Skeletal muscle satellite cell (primary cell): ENCODE data around the gene ATXN1.
"Not testable (repeated sequence)": the region's sequence is repeated elsewhere in the genome, so short reads cannot be mapped to it uniquely, and the experiment has no call there.

Experiments used
- H3K27me3 ChIP-seq: 2 replicates; pipeline ENCODE4 v1.7.0; 2013; ENCODE audit warnings: low read length; ENCODE audit not compliant: control insufficient read depth, insufficient read depth
- H3K36me3 ChIP-seq: 2 replicates; pipeline ENCODE4 v1.7.0; 2013; ENCODE audit warnings: mild to moderate bottlenecking, control low read depth, low read length; ENCODE audit not compliant: insufficient read depth
- H3K4me1 ChIP-seq: 2 replicates; pipeline ENCODE4 v1.7.0; 2013; ENCODE audit warnings: low read length; ENCODE audit not compliant: control insufficient read depth, insufficient read depth
- H3K4me2 ChIP-seq: 2 replicates; pipeline ENCODE4 v1.7.0; 2013; ENCODE audit warnings: mild to moderate bottlenecking, low read length
- H3K4me3 ChIP-seq: 2 replicates; pipeline ENCODE4 v1.7.0; 2013; ENCODE audit warnings: low read length
- H3K9ac ChIP-seq: 2 replicates; pipeline ENCODE4 v1.7.0; 2013; ENCODE audit warnings: mild to moderate bottlenecking, low read depth, low read length, moderate library complexity
- H3K9me3 ChIP-seq: replicated peaks from 2 replicates; pipeline ENCODE4 v1.7.0; 2013; ENCODE audit warnings: mild to moderate bottlenecking, control low read depth, low read length

ATXN1 gene

GRCh38 chr6:16543521-16543920 is 217.7 kb downstream of the ATXN1 start:
- H3K9ac ChIP-seq, result no peak overlapping the region
- no peaks in the 10 kb centered on the region for H3K4me1 ChIP-seq
- no peaks in the 10 kb centered on the region for H3K36me3 ChIP-seq
- no peak overlapping the region for H3K4me2 ChIP-seq
- H3K4me3 ChIP-seq, result no peak overlapping the region
- no peaks in the 10 kb centered on the region for H3K9me3 ChIP-seq
- no peaks in the 10 kb centered on the region for H3K27me3 ChIP-seq

GRCh38 chr6:16542070-16542469 is 219.2 kb downstream of the ATXN1 start:
- no peaks in the 10 kb centered on the region for H3K9me3 ChIP-seq
- H3K4me1 ChIP-seq, result no peaks in the 10 kb centered on the region
- no peak overlapping the region for H3K9ac ChIP-seq
- H3K4me2 ChIP-seq, result no peak overlapping the region
- no peak overlapping the region for H3K4me3 ChIP-seq
- no peaks in the 10 kb centered on the region for H3K36me3 ChIP-seq
- no peaks in the 10 kb centered on the region for H3K27me3 ChIP-seq

- Histone ChIP-seq H3K4me1 (no peaks in the 10 kb centered on the region), H3K4me2 (no peak overlapping the region), H3K9me3 (no peaks in the 10 kb centered on the region), H3K27me3 (no peaks in the 10 kb centered on the region), H3K36me3 (no peaks in the 10 kb centered on the region), H3K9ac (no peak overlapping the region), H3K4me3 (no peak overlapping the region)
These were observed 220.2 kb downstream of the ATXN1 start for GRCh38 chr6:16540804-16541752.

DNA sequence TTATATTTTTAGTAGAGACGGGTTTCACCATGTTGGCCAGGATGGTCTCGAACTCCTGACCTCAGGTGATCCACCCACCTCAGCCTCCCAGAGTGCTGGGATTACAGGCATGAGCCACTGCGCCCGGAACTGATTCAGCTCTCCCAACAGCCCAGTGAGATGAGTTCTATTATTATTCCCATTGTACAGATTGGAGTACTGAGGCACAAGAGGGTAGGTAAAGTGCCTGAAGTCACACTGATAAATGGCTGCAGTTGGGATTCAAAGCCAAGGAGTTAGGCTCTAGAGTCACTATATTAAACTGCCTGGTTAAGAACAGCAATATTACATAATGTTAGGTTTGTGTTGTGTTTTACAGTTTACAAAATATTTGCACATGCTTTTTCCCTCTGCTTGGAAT is 220.9 kb downstream of the ATXN1 start:
- H3K36me3 ChIP-seq, H3K9me3 ChIP-seq, H3K4me2 ChIP-seq, H3K9ac ChIP-seq, H3K4me1 ChIP-seq, H3K27me3 ChIP-seq, H3K4me3 ChIP-seq: not testable (repeated sequence)

DNA sequence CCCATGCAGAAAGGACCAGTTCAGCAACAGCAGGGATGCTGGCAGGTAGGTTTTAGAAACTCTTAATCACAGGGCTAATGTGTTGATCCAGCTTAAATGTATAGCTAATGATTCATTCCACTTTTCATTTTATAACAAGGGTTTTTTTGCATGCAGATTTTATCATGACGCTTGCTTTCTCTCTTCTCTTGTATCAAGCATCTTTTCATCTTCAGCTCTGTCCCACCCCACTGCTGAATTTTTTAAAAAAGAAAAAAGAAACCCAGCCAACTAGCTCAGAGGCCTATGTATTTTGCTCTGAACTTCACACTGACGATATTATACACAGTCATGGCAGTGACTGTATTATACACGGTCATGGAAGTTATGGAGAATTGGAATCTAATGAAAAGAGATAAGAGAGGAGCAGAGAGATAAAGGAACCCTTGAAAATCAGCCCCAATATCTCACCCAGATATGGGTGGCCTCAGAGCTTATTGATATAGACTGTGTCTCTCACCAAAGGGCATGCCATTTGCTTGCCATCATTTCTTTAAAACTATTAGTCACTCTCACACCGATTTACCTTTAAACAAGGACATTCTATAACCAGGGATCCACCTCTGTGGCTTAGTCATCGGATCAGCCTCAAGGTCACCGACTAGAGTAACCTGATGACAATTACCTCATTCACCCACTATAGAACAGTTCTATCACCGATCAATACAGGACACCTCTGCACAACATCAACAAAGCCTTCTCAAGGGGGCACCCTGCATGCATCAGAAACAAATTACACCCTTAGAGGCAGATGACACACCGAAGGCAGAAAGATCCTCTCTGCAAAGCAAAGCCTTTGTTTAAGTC is 222.0 kb downstream of the ATXN1 start:
- Histone ChIP-seq H3K4me2 (no peak overlapping the region), H3K27me3 (no peaks in the 10 kb centered on the region), H3K9me3 (no peaks in the 10 kb centered on the region), H3K4me1 (no peaks in the 10 kb centered on the region), H3K9ac (no peak overlapping the region), H3K4me3 (no peak overlapping the region), H3K36me3 (no peaks in the 10 kb centered on the region)

DNA sequence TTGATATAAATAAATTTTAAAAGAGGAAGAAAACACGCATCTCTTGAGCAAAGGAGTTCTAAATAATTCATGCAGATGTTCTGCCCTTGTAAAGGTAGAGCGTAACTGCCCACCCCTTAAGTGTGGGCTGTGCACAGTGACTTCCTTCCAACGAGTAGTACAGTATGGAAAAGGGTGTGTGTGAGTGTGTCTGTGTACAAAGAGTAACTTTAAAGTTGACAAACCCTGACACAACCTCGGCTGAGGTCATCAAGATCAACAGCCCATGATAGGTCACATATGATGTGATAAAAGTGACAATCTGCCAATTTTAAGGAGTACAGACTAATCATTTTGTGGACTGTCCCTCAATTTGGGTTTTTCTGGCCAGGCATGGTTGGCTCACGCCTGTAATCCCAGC is 225.7 kb downstream of the ATXN1 start:
- H3K4me1 ChIP-seq, result no peaks in the 10 kb centered on the region
- no peak overlapping the region for H3K4me2 ChIP-seq
- H3K27me3 ChIP-seq, result no peaks in the 10 kb centered on the region
- H3K36me3 ChIP-seq, result no peaks in the 10 kb centered on the region
- no peaks in the 10 kb centered on the region for H3K9me3 ChIP-seq
- no peak overlapping the region for H3K9ac ChIP-seq
- no peak overlapping the region for H3K4me3 ChIP-seq

GRCh38 chr6:16533721-16534136 is 227.5 kb downstream of the ATXN1 start:
- Histone ChIP-seq H3K4me3 (no peak overlapping the region), H3K9me3 (no peaks in the 10 kb centered on the region), H3K9ac (no peak overlapping the region)

GRCh38 chr6:16533210-16533609 is 228.1 kb downstream of the ATXN1 start:
- Histone ChIP-seq H3K9me3 (no peaks in the 10 kb centered on the region), H3K4me1 (no peaks in the 10 kb centered on the region), H3K4me2 (no peak overlapping the region), H3K36me3 (no peaks in the 10 kb centered on the region), H3K4me3 (no peak overlapping the region), H3K9ac (no peak overlapping the region), H3K27me3 (no peaks in the 10 kb centered on the region)

More at GRCh38 chr6:16533721-16534136, 227.5 kb downstream of the ATXN1 start:
- H3K4me1 ChIP-seq, result no peaks in the 10 kb centered on the region
- H3K36me3 ChIP-seq, result no peaks in the 10 kb centered on the region
- H3K4me2 ChIP-seq, result no peak overlapping the region
- H3K27me3 ChIP-seq, result no peaks in the 10 kb centered on the region

GRCh38 chr6:16527691-16528090 is 233.6 kb downstream of the ATXN1 start:
- Histone ChIP-seq H3K27me3 (no peaks in the 10 kb centered on the region), H3K9me3 (no peaks in the 10 kb centered on the region), H3K36me3 (no peaks in the 10 kb centered on the region), H3K9ac (no peak overlapping the region), H3K4me1 (peaks cover 8% of the 10 kb centered on the region), H3K4me2 (no peak overlapping the region), H3K4me3 (no peak overlapping the region)

DNA sequence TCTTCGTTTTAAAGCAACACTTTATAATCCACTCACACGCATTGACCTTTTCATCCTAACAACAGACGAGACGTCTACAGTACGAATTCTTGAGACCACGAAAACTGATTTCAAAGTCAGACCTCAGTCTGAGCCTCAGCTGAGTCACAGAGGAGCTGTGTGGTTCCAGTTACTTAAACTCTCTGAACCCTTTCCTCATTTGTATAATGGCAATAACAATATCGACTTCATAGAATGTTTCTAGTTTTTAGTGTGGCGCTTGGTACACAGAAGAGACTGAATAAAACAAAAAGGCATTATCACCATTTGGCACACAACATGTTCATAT is 236.9 kb downstream of the ATXN1 start:
- no peaks in the 10 kb centered on the region for H3K36me3 ChIP-seq
- H3K4me2 ChIP-seq, result no peak overlapping the region
- H3K4me1 ChIP-seq, result peaks cover 8% of the 10 kb centered on the region

GRCh38 chr6:16523606-16524379 is 237.5 kb downstream of the ATXN1 start:
- Histone ChIP-seq H3K27me3 (no peaks in the 10 kb centered on the region), H3K4me3 (no peak overlapping the region), H3K4me2 (no peak overlapping the region), H3K36me3 (no peaks in the 10 kb centered on the region), H3K9ac (no peak overlapping the region), H3K9me3 (no peaks in the 10 kb centered on the region), H3K4me1 (peaks cover 8% of the 10 kb centered on the region)

More for the DNA sequence above, 236.9 kb downstream of the ATXN1 start:
- H3K9me3 ChIP-seq, result no peaks in the 10 kb centered on the region
- H3K9ac ChIP-seq, result no peak overlapping the region
- no peaks in the 10 kb centered on the region for H3K27me3 ChIP-seq
- no peak overlapping the region for H3K4me3 ChIP-seq
